HG03103 (cell line): ENCODE measurements around the gene RFX8.
"Not testable (repeated sequence)": the region's sequence is repeated elsewhere in the genome, so short reads cannot be mapped to it uniquely, and the experiment has no call there.

Experiments
- ATAC-seq: cut with Tn5 transposase; IDR thresholded peaks from one replicate; pipeline ENCODE4 v1.9.1; 2021; ENCODE audit warnings: low read depth; ENCODE audit not compliant: unreplicated experiment

RFX8 gene

GRCh38 chr2:101474731-101475384, at the start of gene RFX8:
TSS of gene RFX8 (minus strand) at chr2:101475112. CDS start at chr2:101466848, 8,264 bp downstream.
- no peak for ATAC-seq

DNA sequence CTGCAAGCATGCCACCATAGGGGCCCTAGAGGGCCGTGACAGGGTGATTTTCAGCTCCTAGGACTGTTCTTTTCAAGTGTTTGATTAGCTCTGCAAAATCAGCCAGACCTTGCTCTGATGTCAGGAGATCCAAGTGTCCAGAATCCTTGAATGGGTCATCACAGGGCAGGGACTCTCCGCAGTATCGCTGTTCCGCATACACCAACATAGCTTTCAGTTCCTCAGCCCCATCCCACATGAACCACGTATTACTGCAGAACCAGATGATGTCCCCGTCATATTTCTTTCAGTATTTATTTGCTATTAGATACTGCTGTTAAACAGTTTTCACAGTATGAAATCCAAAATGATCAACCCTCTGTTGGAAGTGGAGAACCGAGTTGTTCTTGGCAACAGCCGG, 46.6 kb upstream of the RFX8 start:
- ATAC-seq: no peak

GRCh38 chr2:101520246-101520645, 45.3 kb upstream of the RFX8 start:
- ATAC-seq: no peak

DNA sequence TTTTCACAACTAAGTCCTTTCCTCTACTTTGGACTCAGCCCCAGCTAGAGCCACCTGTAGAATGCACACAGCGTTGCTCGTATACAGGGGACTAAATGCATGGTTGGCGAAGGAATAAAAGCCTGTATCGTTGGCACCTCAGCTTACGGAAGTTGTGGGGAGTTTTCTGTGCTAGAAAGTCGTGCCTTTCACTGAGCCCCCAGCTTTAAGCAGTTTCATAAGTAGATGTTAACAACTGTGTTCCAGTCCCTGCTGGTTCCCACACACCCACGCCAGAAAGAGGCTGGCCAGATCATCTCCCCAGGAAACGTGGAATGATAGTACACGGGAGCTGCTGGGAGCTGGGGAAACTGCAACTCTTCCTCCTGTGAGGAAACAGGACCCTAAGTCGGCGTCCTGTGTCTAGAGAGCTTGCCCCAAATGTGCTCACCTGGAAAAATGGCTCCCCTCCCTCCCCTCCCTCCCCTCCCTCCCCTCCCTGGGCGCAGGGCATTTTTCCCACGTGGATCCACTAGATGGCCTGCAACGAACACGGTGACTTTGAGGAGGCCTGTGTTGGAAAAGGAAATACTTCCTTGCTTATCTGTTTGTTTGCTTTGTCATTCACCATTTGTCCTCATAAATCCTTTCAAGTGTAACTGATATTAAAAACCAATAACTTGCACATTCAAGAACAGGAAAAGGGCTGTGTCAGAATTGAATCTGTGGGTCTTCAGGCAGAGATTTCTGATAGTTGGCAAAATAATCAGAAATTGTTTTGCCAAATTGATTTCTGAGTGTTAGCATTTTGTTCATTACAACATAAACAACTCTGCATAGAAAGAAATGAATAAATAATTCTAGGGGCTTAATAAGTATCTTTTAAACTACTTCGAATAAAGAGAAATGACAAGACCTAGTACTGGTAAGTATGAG, 43.9 kb upstream of the RFX8 start:
- no peak for ATAC-seq

GRCh38 chr2:101517758-101518271, 42.9 kb upstream of the RFX8 start:
- ATAC-seq: no peak

- no peak for ATAC-seq
Measured at GRCh38 chr2:101516823-101517690, 42.1 kb upstream of the RFX8 start.

DNA sequence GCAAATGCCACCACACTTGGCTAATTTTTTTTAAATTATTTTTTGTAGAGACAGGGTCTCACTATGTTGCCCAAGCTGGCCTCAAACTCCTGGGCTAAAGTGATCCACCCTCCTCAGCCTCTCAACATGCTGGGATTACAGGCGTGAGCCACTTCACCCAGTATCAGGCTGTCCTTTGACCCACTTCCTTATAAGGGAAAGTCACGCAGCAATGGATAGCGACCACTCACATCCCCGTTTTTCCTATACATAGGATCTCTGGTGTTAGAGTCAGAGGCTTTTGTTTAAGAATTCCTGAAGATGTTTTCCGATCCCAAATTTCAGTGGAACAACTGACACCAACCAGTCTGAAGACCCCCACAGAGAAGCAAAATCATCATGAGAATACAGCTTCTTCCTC, 41.4 kb upstream of the RFX8 start:
- ATAC-seq: no peak

GRCh38 chr2:101515477-101515876, 40.6 kb upstream of the RFX8 start:
- ATAC-seq: no peak

DNA sequence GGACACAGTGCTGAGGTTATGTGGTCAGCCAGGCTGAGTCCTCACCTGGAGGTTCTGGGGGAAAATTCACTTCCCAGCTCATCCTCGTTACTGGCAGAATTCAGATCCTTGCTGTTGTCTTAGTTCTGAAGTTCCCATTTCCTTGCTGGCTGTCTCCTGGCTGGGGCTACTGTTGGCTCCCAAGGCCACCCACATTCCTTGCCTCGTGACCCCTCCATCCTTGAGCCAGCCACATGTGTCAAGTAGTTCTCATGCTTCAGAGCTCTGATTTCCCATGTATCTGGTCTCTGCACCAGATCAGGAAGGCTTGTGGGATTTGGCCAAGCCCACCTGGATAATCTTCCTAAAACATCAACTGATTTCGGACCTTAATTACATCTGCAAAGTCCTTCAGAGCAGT, 38.1 kb upstream of the RFX8 start:
- ATAC-seq: no peak

- no peak for ATAC-seq
Measured at GRCh38 chr2:101511381-101511780, 36.5 kb upstream of the RFX8 start.

DNA sequence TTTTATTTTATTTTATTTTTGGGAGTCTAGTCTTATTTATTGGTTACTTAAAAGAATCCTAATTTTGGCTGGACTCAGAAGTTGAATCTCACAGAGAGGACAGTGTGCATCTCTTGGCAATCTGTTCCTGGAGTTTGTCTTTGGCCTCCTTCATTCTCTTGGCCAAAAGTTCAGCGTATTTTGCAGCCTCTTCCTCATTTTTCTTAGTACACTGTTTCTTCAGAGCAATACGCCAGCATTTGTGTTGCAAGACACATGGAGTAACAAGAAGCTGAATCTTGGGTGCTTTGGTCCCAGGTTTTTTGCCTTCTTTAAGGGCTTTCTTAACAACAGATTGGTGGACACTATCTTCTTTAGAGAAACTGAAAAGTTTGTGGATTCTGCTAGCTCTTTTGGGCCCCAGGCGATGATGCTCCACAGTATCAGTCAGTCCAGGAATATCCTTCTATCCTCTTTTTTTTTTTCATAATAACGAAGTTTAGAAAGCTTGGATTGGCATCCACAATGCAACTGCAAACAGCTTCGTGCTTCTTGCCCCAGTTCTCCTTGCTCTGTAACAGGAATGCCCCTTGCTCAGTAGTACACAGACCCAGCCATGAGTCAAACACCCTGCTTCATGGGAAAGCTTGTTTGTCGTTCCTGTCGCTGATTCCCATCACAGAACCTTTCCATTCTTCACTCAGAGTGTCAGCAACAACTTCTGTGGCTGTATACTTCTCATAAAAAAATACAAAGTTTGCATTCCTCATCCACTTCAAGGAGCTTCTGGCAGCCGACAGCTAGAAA, 34.8 kb upstream of the RFX8 start:
- ATAC-seq: no peak

- no peak for ATAC-seq
Measured at GRCh38 chr2:101508636-101509035, 33.7 kb upstream of the RFX8 start.

DNA sequence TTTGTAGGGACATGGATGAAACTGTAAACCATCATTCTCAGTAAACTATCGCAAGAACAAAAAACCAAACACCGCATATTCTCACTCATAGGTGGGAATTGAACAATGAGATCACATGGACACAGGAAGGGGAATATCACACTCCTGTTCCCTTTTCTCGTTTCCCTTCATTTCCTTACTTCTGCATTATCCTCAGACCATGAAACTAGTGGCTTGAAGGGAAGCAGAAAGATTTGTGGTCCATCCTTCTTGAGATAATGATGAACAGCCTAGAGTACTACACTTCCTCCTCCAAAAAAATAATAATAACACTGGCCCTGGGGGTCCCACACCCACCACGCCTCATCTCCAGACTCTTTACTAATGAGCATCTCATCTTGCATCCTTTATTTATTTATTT, 30.4 kb upstream of the RFX8 start:
- ATAC-seq: not testable (repeated sequence)

GRCh38 chr2:101504744-101505143, 29.8 kb upstream of the RFX8 start:
- ATAC-seq: not testable (repeated sequence)

- no peak for ATAC-seq
Measured at GRCh38 chr2:101502095-101502494, 27.2 kb upstream of the RFX8 start.

GRCh38 chr2:101501443-101501842, 26.5 kb upstream of the RFX8 start:
- ATAC-seq: no peak

DNA sequence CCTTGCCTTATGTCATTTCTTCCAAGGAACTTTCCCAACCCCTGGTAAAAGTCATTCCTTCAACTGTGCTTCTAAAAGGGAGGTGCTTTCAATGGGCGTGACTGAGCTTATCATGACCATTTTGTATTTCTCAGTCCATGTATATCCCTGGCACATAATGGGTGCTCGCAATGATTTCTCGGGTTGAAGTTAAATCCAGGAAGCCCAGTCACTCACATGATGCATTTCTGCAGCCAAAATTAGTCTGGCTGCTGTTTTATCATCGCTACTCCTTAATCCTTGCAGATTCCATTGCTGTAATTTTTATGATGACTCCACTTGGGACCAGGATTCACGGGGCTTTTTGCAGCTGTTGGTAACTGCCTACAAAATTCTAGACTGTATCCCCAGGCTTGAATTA, 25.9 kb upstream of the RFX8 start:
- ATAC-seq: no peak

DNA sequence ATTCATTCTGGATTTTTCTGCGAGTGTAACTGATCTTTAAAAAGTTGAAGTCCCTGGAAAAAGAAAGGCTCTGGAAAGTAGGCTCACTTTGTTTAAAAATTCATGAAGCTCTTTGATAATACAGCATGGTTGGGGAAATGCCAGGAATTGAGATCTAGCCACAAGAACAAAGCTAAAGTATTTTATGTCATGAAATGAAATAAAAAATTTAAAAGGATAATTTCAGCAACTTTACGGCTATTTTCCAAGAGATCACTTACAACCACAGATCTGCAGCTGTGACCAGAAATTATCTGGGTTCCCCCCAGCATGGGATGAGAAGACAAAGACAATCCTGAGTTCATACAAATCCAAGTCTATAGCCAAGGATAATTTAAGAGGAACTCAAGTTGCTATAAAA, 25.3 kb upstream of the RFX8 start:
- no peak for ATAC-seq

DNA sequence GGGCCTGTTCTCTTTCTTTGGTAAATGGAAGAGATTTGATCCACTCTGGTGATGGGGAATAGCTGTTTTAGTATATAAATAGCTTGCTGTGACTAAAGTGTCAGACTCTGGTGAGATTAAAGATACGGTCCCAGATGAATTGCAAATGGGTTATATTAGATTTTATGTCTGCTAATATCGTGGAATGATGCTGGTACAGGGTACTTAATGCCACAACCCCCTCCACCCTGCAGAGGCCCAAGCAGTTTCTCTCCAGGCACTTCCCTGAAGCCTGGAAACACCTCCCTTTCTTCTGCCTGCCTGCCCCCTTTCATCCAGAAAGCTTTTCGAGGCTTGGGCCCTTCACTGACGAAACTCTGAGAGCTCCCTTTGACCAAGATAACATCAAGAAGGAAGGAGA, 21.4 kb upstream of the RFX8 start:
- no peak for ATAC-seq

DNA sequence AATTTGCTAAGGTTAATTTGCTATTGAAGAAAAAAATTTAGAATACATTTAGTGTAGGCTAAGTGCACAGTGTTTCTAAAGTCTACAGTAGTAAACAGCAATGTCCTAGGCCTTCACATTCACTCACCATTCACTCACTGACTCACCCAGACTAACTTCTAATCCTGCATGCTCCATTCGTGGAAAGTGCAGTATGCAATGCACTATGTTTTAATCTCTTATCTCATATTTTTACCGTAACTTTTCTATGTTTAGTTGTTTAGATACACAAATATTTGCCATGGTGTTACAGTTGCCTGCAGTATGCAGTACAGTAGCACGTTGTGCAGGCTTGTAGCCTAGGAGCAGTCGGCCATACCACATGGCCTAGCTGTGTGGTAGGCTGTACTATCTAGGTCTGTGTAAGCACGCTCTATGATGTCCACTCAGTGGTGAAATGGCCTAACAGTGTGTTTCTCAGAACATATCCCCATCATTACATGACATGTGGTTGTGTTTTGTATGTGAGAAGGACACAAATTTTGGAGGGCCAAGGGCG, 18.1 kb upstream of the RFX8 start:
- ATAC-seq: no peak
